ENCODE results near the gene ASPHD2. TPM values are rescaled to one million over a fixed set of nuclear protein-coding genes. Genes with fewer than 3 reads are reported as not detected.

Gene ASPHD2
- total RNA-seq, 1 experiment from 2014 or later = 1.4 TPM

- H3K9me3 ChIP-seq (ENCODE audit: low read depth, low read length, poor library complexity, severe bottlenecking) = no peaks in the 10 kb centered on the region
- no peak for DNase-seq (ENCODE audit: low spot score)
- ChIA-PET CTCF (no interaction called here), POLR2A (ENCODE audit: low non-redundant PET) (no interaction called here)
- intact Hi-C loops (cut with micrococcal nuclease; ENCODE audit: unreplicated experiment) = no loop called here
- no peak for TF ChIP-seq EZH2 (IDR thresholded peaks at IDR 0.05; ENCODE audit: borderline replicate concordance, low read depth, low read length, poor library complexity, severe bottlenecking)
- TF ChIP-seq CTCF (conservative IDR thresholded peaks at IDR 0.05; ENCODE audit: low read depth, low read length) = no peak
- H3K4me3 ChIP-seq (ENCODE audit: low read depth, low read length, poor library complexity, severe bottlenecking) = no peak overlapping the region
- H3K27ac ChIP-seq (ENCODE audit: low read depth, low read length, poor library complexity, severe bottlenecking) = no peak overlapping the region
- H3K4me1 ChIP-seq (ENCODE audit: insufficient read depth, low read length, poor library complexity, severe bottlenecking) = no peaks in the 10 kb centered on the region
- H3K36me3 ChIP-seq (ENCODE audit: insufficient read depth, low read length, poor library complexity, severe bottlenecking) = no peaks in the 10 kb centered on the region
- no TSS peak for BruUV-seq (replicated peaks)
- H3K27me3 ChIP-seq (replicated peaks; ENCODE audit: insufficient read depth, low read depth, low read length, poor library complexity) = peaks cover 15% of the 10 kb centered on the region
Measured at GRCh38 chr22:26383968-26384556, 45.0 kb upstream of the ASPHD2 start.

GRCh38 chr22:26385164-26385563 lies 43.9 kb upstream of the ASPHD2 start:
- intact Hi-C loops (cut with micrococcal nuclease; ENCODE audit: unreplicated experiment) = no loop called here
- H3K4me1 ChIP-seq (ENCODE audit: insufficient read depth, low read length, poor library complexity, severe bottlenecking) = no peaks in the 10 kb centered on the region
- H3K27me3 ChIP-seq (replicated peaks; ENCODE audit: insufficient read depth, low read depth, low read length, poor library complexity) = peaks cover 15% of the 10 kb centered on the region
- ChIA-PET POLR2A (ENCODE audit: low non-redundant PET) (no interaction called here), CTCF (no interaction called here)
- no peaks in the 10 kb centered on the region for H3K36me3 ChIP-seq (ENCODE audit: insufficient read depth, low read length, poor library complexity, severe bottlenecking)
- H3K4me3 ChIP-seq (ENCODE audit: low read depth, low read length, poor library complexity, severe bottlenecking) = no peak overlapping the region
- no TSS peak for BruUV-seq (replicated peaks)
- H3K9me3 ChIP-seq (ENCODE audit: low read depth, low read length, poor library complexity, severe bottlenecking) = no peaks in the 10 kb centered on the region
- no peak for DNase-seq (ENCODE audit: low spot score)
- no peak overlapping the region for H3K27ac ChIP-seq (ENCODE audit: low read depth, low read length, poor library complexity, severe bottlenecking)
- TF ChIP-seq EZH2 (IDR thresholded peaks at IDR 0.05; ENCODE audit: borderline replicate concordance, low read depth, low read length, poor library complexity, severe bottlenecking) (no peak), CTCF (conservative IDR thresholded peaks at IDR 0.05; ENCODE audit: low read depth, low read length) (no peak)

GRCh38 chr22:26389125-26389524 lies 39.9 kb upstream of the ASPHD2 start:
- Histone ChIP-seq H3K36me3 (ENCODE audit: insufficient read depth, low read length, poor library complexity, severe bottlenecking) (no peaks in the 10 kb centered on the region), H3K4me3 (ENCODE audit: low read depth, low read length, poor library complexity, severe bottlenecking) (no peak overlapping the region), H3K27me3 (replicated peaks; ENCODE audit: insufficient read depth, low read depth, low read length, poor library complexity) (peaks cover 6% of the 10 kb centered on the region), H3K9me3 (ENCODE audit: low read depth, low read length, poor library complexity, severe bottlenecking) (no peaks in the 10 kb centered on the region), H3K4me1 (ENCODE audit: insufficient read depth, low read length, poor library complexity, severe bottlenecking) (no peaks in the 10 kb centered on the region), H3K27ac (ENCODE audit: low read depth, low read length, poor library complexity, severe bottlenecking) (no peak overlapping the region)
- TF ChIP-seq EZH2 (IDR thresholded peaks at IDR 0.05; ENCODE audit: borderline replicate concordance, low read depth, low read length, poor library complexity, severe bottlenecking) = no peak
- no peak for TF ChIP-seq CTCF (conservative IDR thresholded peaks at IDR 0.05; ENCODE audit: low read depth, low read length)
- POLR2A ChIA-PET (ENCODE audit: low non-redundant PET) = no interaction called here
- intact Hi-C loops (cut with micrococcal nuclease; ENCODE audit: unreplicated experiment) = no loop called here
- CTCF ChIA-PET = no interaction called here
- no peak for DNase-seq (ENCODE audit: low spot score)
- no TSS peak for BruUV-seq (replicated peaks)
